Left kidney (tissue), 1 donor: Measurements from ENCODE around the gene TTC9C. TPM values are rescaled to one million over a fixed set of nuclear protein-coding genes. Genes with fewer than 3 reads are reported as not detected.

Source experiments
- polyA plus RNA-seq: library from polyadenylated mRNA; unstranded; fragments of 120-200 nt; gene quantifications from one replicate; pipeline ENCODE4 v1.2.1, GENCODE V29; 2013; ENCODE audit not compliant: insufficient read length

The TTC9C gene
- polyA plus RNA-seq, 1 donor = 43.1 TPM

Other genes with a start within 250 kb of the TTC9C start
- gene AHNAK, start 181.7 kb upstream of the TTC9C start, polyA plus RNA-seq = 199 TPM
- 2,043 TPM for gene EEF1G, start 154.6 kb upstream of the TTC9C start, polyA plus RNA-seq
- 24.8 TPM for gene TUT1, start 137.0 kb upstream of the TTC9C start, polyA plus RNA-seq
- 108 TPM for gene MTA2, start 126.6 kb upstream of the TTC9C start, polyA plus RNA-seq
- gene EML3, start 115.7 kb upstream of the TTC9C start, polyA plus RNA-seq = 36.4 TPM
- gene ROM1, start 115.2 kb upstream of the TTC9C start, polyA plus RNA-seq = 3.5 TPM
- gene B3GAT3, start 106.5 kb upstream of the TTC9C start, polyA plus RNA-seq = 26.3 TPM
- gene GANAB, start 81.9 kb upstream of the TTC9C start, polyA plus RNA-seq = 395 TPM
- gene INTS5, start 75.2 kb upstream of the TTC9C start, polyA plus RNA-seq = 17.8 TPM
- gene C11orf98, start 63.3 kb upstream of the TTC9C start, polyA plus RNA-seq = 59.0 TPM
- 5.9 TPM for gene CSKMT, start 63.2 kb upstream of the TTC9C start, polyA plus RNA-seq
- gene UQCC3, start 56.8 kb upstream of the TTC9C start, polyA plus RNA-seq = 7.5 TPM
- gene LBHD1, start 56.2 kb upstream of the TTC9C start, polyA plus RNA-seq = 9.0 TPM
- 140 TPM for gene UBXN1, start 49.4 kb upstream of the TTC9C start, polyA plus RNA-seq
- gene LRRN4CL, start 39.0 kb upstream of the TTC9C start, polyA plus RNA-seq = 0.78 TPM
- gene BSCL2, start 21.1 kb upstream of the TTC9C start, polyA plus RNA-seq = 68.3 TPM
- gene GNG3, start 20.8 kb upstream of the TTC9C start, polyA plus RNA-seq = 2.5 TPM
- gene HNRNPUL2, start 1.0 kb upstream of the TTC9C start, polyA plus RNA-seq = 101 TPM
- 8.1 TPM for gene ZBTB3, start 25.7 kb downstream of the TTC9C start, polyA plus RNA-seq
- gene POLR2G, start 33.1 kb downstream of the TTC9C start, polyA plus RNA-seq = 145 TPM
- gene TAF6L, start 42.9 kb downstream of the TTC9C start, polyA plus RNA-seq = 39.8 TPM
- 66.4 TPM for gene TMEM179B, start 58.9 kb downstream of the TTC9C start, polyA plus RNA-seq
- gene TMEM223, start 63.5 kb downstream of the TTC9C start, polyA plus RNA-seq = 25.0 TPM
- 136 TPM for gene NXF1, start 77.0 kb downstream of the TTC9C start, polyA plus RNA-seq
- 51.3 TPM for gene STX5, start 103.6 kb downstream of the TTC9C start, polyA plus RNA-seq
- not detected for gene TEX54, start 104.4 kb downstream of the TTC9C start, polyA plus RNA-seq
- 42.1 TPM for gene WDR74, start 111.1 kb downstream of the TTC9C start, polyA plus RNA-seq
- gene SLC3A2, start 152.4 kb downstream of the TTC9C start, polyA plus RNA-seq = 193 TPM
- gene CHRM1, start 192.9 kb downstream of the TTC9C start, polyA plus RNA-seq = not detected